Measurements from ENCODE around the gene SYNDIG1. TPM values are rescaled to one million over a fixed set of nuclear protein-coding genes. Genes with fewer than 3 reads are reported as not detected.

SYNDIG1 gene
- total RNA-seq, 1 experiment from 2014 or later = 5.4 TPM

GRCh38 chr20:24703284-24703610 lies 233.8 kb downstream of the SYNDIG1 start:
- Histone ChIP-seq H3K23me2 (ENCODE audit: insufficient read length, low read depth, low read length, poor library complexity, severe bottlenecking) (no peaks in the 10 kb centered on the region), H2BK12ac (ENCODE audit: insufficient read length, low read depth, low read length) (no peak overlapping the region), H3K79me2 (ENCODE audit: insufficient read depth, low read length) (no peaks in the 10 kb centered on the region), H2AFZ (ENCODE audit: low read length) (no peak overlapping the region), H4K8ac (replicated peaks; ENCODE audit: insufficient read length, low read depth, low read length) (no peak overlapping the region), H4K91ac (ENCODE audit: insufficient read length, low read depth, low read length) (no peak overlapping the region), H3K9me3 (ENCODE audit: control insufficient read depth, low read depth, low read length) (no peaks in the 10 kb centered on the region), H3K18ac (ENCODE audit: insufficient read length, low read depth, low read length) (no peak overlapping the region), H3K4me2 (ENCODE audit: insufficient read depth, insufficient read length, low read length) (no peak overlapping the region), H2AK5ac (ENCODE audit: insufficient read length, low read length) (no peak overlapping the region), H3K14ac (ENCODE audit: insufficient read depth, low read length) (no peak overlapping the region), H3K79me1 (ENCODE audit: insufficient read depth, low read depth, low read length, poor library complexity, severe bottlenecking) (no peaks in the 10 kb centered on the region), H3T11ph (ENCODE audit: low read length) (no peak overlapping the region), H3K27me3 (ENCODE audit: insufficient read depth, low read length) (no peaks in the 10 kb centered on the region), H3K9ac (ENCODE audit: extremely low read depth, insufficient read length, low read length) (no peak overlapping the region), H4K5ac (ENCODE audit: insufficient read length, low read depth, low read length) (no peak overlapping the region), H2BK15ac (ENCODE audit: low read depth, low read length) (no peak overlapping the region), H3K23ac (ENCODE audit: insufficient read length, low read depth, low read length) (no peak overlapping the region), H3K4ac (ENCODE audit: low read depth, low read length) (no peak overlapping the region), H2BK5ac (ENCODE audit: insufficient read length, low read length) (no peak overlapping the region), H3K27ac (ENCODE audit: insufficient read length, low read depth, low read length) (no peak overlapping the region), H3K56ac (ENCODE audit: insufficient read length, low read depth, low read length) (no peak overlapping the region), H3K4me1 (ENCODE audit: insufficient read depth, low read length) (no peaks in the 10 kb centered on the region), H2BK120ac (ENCODE audit: low read depth, low read length, poor library complexity, severe bottlenecking) (no peak overlapping the region), H4K20me1 (ENCODE audit: control insufficient read depth, insufficient read depth, insufficient read length) (no peaks in the 10 kb centered on the region), H2BK20ac (ENCODE audit: low read depth, low read length, poor library complexity, severe bottlenecking) (no peak overlapping the region)
- Mint-ChIP-seq H3K4me1 (no peaks in the 10 kb centered on the region), H3K36me3 (ENCODE audit: insufficient read depth in 1 of 3, low read depth in 3 of 3) (no peaks in the 10 kb centered on the region), H3K4me3 (no peak overlapping the region), H3K9me3 (peaks cover 0 to 4% of the 10 kb centered on the region in 2 experiments; a peak in 1 of 5 replicates), H3K27me3 (ENCODE audit: low read depth) (peaks cover 2% of the 10 kb centered on the region), H3K27ac (no peak overlapping the region; a peak in 1 of 7 replicates)
- TF ChIP-seq CTCF (conservative IDR thresholded peaks at IDR 0.05) = no peak
- DNase-seq = peak; percentile 17
- no CpG with 5 or more reads among the region's 9 CpGs for WGBS (ENCODE audit: extremely low coverage, insufficient read length, low lambda C conversion rate)
